GM23338 (cell line): ENCODE results near the gene ROBO1. TPM values are rescaled to one million over a fixed set of nuclear protein-coding genes. Genes with fewer than 3 reads are reported as not detected.
A peak's percentile ranks its signal among the peaks of the same experiment; 100 is the strongest.
"Not testable (repeated sequence)": the region's sequence is repeated elsewhere in the genome, so short reads cannot be mapped to it uniquely, and the experiment has no call there.

Experiments used
- ATAC-seq: fragments of 200-7000 bp; cut with Tn5 transposase; 3 replicates; pipeline ENCODE4 v1.9.1; 2020
- DNase-seq: peaks from one replicate; pipeline ENCODE4 v3.0.0-alpha.2; 2015; ENCODE audit warnings: low spot score
- H2AFZ ChIP-seq: fragments of 200-600 bp; sonication (generic); 2 replicates; pipeline ENCODE4 v1.8.0; 2016; ENCODE audit warnings: antibody characterized with exemption, mild to moderate bottlenecking, moderate library complexity
- H3F3A ChIP-seq: fragments of 200-600 bp; sonication (generic); replicated peaks from 2 replicates; pipeline ENCODE4 v1.8.0; 2017; ENCODE audit warnings: antibody characterized with exemption, mixed run types, low read depth
- H3K27ac ChIP-seq: fragments of 200-600 bp; sonication (generic); 2 replicates; pipeline ENCODE4 v1.6.1; 2016; ENCODE audit warnings: low read depth
- H3K27me3 ChIP-seq: fragments of 200-600 bp; sonication (generic); 2 replicates; pipeline ENCODE4 v1.8.0; 2016; ENCODE audit warnings: mild to moderate bottlenecking, mixed run types, moderate library complexity; ENCODE audit not compliant: insufficient read depth
- H3K36me3 ChIP-seq: fragments of 200-600 bp; sonication (generic); 2 replicates; pipeline ENCODE4 v1.8.0; 2016; ENCODE audit warnings: mild to moderate bottlenecking; ENCODE audit not compliant: insufficient read depth
- H3K4me1 ChIP-seq: fragments of 200-600 bp; sonication (generic); 2 replicates; pipeline ENCODE4 v1.8.0; 2016; ENCODE audit warnings: mild to moderate bottlenecking, moderate library complexity; ENCODE audit not compliant: insufficient read depth
- H3K4me2 ChIP-seq: fragments of 200-600 bp; sonication (generic); 2 replicates; pipeline ENCODE4 v1.7.1; 2017; ENCODE audit warnings: mixed run types
- H3K4me3 ChIP-seq: fragments of 200-600 bp; sonication (generic); 2 replicates; pipeline ENCODE4 v1.6.1; 2016; ENCODE audit warnings: mixed run types
- H3K79me2 ChIP-seq: fragments of 200-600 bp; sonication (generic); replicated peaks from 2 replicates; pipeline ENCODE4 v1.8.0; 2017; ENCODE audit warnings: mild to moderate bottlenecking; ENCODE audit not compliant: insufficient read depth
- H3K9me2 ChIP-seq: fragments of 200-600 bp; sonication (generic); 2 replicates; pipeline ENCODE4 v1.8.0; 2017; ENCODE audit not compliant: insufficient read depth
- H4K20me1 ChIP-seq: fragments of 200-600 bp; sonication (generic); replicated peaks from 2 replicates; pipeline ENCODE4 v1.8.0; 2017; ENCODE audit warnings: mild to moderate bottlenecking; ENCODE audit not compliant: insufficient read depth
- H3K27ac Mint-ChIP-seq: 2 replicates; pipeline ENCODE4 v1.8.0; 2020; ENCODE audit warnings: inconsistent platforms, mild to moderate bottlenecking, moderate library complexity, mixed read lengths
- H3K27me3 Mint-ChIP-seq: 3 replicates; pipeline ENCODE4 v1.8.0; 2022; ENCODE audit warnings: low read depth, mild to moderate bottlenecking, moderate library complexity, mixed read lengths, inconsistent platforms; ENCODE audit not compliant: insufficient read depth, poor library complexity
- H3K36me3 Mint-ChIP-seq: 3 replicates; pipeline ENCODE4 v1.8.0; 2021; ENCODE audit warnings: low read depth, mild to moderate bottlenecking, inconsistent platforms, moderate library complexity, mixed read lengths
- H3K4me1 Mint-ChIP-seq: 3 replicates; pipeline ENCODE4 v1.8.0; 2020; ENCODE audit warnings: mild to moderate bottlenecking, inconsistent platforms, mixed read lengths
- H3K4me3 Mint-ChIP-seq: 3 replicates; pipeline ENCODE4 v1.8.0; 2021; ENCODE audit warnings: moderate library complexity, mild to moderate bottlenecking, inconsistent platforms, mixed read lengths
- H3K9me3 Mint-ChIP-seq: 3 replicates; pipeline ENCODE4 v1.8.0; 2020; ENCODE audit warnings: moderate library complexity, mild to moderate bottlenecking, inconsistent platforms, mixed read lengths
- ZNF331 ChIP-seq: fragments of 250-450 bp; sonication (Bioruptor Pico); IDR thresholded peaks from 2 replicates; pipeline ENCODE4 v1.5.0; 2020; ENCODE audit warnings: low read depth, mild to moderate bottlenecking, moderate library complexity
- polyA plus RNA-seq: library from polyadenylated mRNA; unstranded; fragments of >200 nt; fragmentation: Nextera tagmentation; extraction: Ambion mirVana; gene quantifications from 2 replicates; pipeline ENCODE4 v1.2.1, GENCODE V29; 2016
- total RNA-seq: library from RNA; depleted of rRNA; stranded (reverse); fragments of >200 nt; shearing (Covaris generic); gene quantifications from 2 replicates; pipeline ENCODE4 v1.2.3, GENCODE V29; 2014
- TF ChIP-seq, protein P1 (sequence below): fragments of 250-450 bp; sonication (Bioruptor Pico); IDR thresholded peaks from 2 replicates; pipeline ENCODE4 v1.5.0; 2020; ENCODE audit warnings: mild to moderate bottlenecking, moderate library complexity

Gene ROBO1
- total and polyA plus RNA-seq, 2 experiments from 2014 or later, result 19.2 to 78.3 TPM

- peaks cover 6% of the 10 kb centered on the region; the same call in 1 of the 2 replicates for H4K20me1 ChIP-seq
- no peaks in the 10 kb centered on the region for H3K27me3 ChIP-seq
- H3K27ac Mint-ChIP-seq, result peak overlapping the region; percentile 38
- TF ChIP-seq, protein P1, sequence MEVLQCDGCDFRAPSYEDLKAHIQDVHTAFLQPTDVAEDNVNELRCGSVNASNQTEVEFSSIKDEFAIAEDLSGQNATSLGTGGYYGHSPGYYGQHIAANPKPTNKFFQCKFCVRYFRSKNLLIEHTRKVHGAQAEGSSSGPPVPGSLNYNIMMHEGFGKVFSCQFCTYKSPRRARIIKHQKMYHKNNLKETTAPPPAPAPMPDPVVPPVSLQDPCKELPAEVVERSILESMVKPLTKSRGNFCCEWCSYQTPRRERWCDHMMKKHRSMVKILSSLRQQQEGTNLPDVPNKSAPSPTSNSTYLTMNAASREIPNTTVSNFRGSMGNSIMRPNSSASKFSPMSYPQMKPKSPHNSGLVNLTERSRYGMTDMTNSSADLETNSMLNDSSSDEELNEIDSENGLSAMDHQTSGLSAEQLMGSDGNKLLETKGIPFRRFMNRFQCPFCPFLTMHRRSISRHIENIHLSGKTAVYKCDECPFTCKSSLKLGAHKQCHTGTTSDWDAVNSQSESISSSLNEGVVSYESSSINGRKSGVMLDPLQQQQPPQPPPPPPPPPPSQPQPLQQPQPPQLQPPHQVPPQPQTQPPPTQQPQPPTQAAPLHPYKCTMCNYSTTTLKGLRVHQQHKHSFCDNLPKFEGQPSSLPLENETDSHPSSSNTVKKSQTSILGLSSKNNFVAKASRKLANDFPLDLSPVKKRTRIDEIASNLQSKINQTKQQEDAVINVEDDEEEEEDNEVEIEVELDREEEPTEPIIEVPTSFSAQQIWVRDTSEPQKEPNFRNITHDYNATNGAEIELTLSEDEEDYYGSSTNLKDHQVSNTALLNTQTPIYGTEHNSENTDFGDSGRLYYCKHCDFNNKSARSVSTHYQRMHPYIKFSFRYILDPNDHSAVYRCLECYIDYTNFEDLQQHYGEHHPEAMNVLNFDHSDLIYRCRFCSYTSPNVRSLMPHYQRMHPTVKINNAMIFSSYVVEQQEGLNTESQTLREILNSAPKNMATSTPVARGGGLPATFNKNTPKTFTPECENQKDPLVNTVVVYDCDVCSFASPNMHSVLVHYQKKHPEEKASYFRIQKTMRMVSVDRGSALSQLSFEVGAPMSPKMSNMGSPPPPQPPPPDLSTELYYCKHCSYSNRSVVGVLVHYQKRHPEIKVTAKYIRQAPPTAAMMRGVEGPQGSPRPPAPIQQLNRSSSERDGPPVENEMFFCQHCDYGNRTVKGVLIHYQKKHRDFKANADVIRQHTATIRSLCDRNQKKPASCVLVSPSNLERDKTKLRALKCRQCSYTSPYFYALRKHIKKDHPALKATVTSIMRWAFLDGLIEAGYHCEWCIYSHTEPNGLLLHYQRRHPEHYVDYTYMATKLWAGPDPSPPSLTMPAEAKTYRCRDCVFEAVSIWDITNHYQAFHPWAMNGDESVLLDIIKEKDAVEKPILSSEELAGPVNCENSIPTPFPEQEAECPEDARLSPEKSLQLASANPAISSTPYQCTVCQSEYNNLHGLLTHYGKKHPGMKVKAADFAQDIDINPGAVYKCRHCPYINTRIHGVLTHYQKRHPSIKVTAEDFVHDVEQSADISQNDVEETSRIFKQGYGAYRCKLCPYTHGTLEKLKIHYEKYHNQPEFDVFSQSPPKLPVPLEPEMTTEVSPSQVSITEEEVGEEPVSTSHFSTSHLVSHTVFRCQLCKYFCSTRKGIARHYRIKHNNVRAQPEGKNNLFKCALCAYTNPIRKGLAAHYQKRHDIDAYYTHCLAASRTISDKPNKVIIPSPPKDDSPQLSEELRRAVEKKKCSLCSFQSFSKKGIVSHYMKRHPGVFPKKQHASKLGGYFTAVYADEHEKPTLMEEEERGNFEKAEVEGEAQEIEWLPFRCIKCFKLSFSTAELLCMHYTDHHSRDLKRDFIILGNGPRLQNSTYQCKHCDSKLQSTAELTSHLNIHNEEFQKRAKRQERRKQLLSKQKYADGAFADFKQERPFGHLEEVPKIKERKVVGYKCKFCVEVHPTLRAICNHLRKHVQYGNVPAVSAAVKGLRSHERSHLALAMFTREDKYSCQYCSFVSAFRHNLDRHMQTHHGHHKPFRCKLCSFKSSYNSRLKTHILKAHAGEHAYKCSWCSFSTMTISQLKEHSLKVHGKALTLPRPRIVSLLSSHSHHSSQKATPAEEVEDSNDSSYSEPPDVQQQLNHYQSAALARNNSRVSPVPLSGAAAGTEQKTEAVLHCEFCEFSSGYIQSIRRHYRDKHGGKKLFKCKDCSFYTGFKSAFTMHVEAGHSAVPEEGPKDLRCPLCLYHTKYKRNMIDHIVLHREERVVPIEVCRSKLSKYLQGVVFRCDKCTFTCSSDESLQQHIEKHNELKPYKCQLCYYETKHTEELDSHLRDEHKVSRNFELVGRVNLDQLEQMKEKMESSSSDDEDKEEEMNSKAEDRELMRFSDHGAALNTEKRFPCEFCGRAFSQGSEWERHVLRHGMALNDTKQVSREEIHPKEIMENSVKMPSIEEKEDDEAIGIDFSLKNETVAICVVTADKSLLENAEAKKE (CRISPR knock-in tag), result no peak
- H3K4me1 ChIP-seq, result no peaks in the 10 kb centered on the region
- no peaks in the 10 kb centered on the region for H3K27me3 Mint-ChIP-seq
- H3K4me3 Mint-ChIP-seq, result no peak overlapping the region
- no peak overlapping the region for H3K4me2 ChIP-seq
- H3K79me2 ChIP-seq, result peaks cover 11% of the 10 kb centered on the region
- H2AFZ ChIP-seq, result no peak overlapping the region
- DNase-seq (no peak), ATAC-seq (peak; percentile 44; the same call in 2 of the 3 replicates)
- H3K27ac ChIP-seq, result no peak overlapping the region
- no peak overlapping the region for H3K4me3 ChIP-seq
- no peaks in the 10 kb centered on the region for H3K9me2 ChIP-seq
- H3K4me1 Mint-ChIP-seq, result peaks cover 15% of the 10 kb centered on the region; the same call in 2 of the 3 replicates
- H3F3A ChIP-seq, result no peaks in the 10 kb centered on the region
- no peaks in the 10 kb centered on the region for H3K9me3 Mint-ChIP-seq
- no peaks in the 10 kb centered on the region for H3K36me3 ChIP-seq
- H3K36me3 Mint-ChIP-seq, result peaks cover 6% of the 10 kb centered on the region; the same call in 1 of the 3 replicates
These were observed 880.2 kb downstream of the ROBO1 start for GRCh38 chr3:78887547-78888011.

DNA sequence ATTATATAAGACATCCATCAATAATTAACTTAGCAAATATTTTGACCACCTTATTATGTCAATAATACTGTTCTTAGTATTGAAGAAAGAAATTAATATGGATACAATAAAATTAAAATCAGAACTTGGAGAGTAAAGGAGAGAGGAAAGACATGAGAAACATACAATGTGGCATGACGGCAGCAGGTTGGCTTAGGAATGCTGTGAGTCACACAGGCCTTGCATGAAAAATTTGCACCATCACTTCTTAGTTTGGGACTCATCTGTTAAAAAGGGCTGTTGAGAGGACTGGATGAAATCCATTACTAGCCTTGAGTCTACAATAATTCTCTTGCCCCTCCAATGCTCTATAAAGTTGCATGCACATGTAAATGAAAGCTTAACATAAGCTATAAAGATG is 880.8 kb downstream of the ROBO1 start:
- TF ChIP-seq ZNF331, result no peak
- H3K27ac ChIP-seq, result no peak overlapping the region
- no peak for DNase-seq
- no peaks in the 10 kb centered on the region for H3K4me1 ChIP-seq
- H3K27me3 ChIP-seq, result no peaks in the 10 kb centered on the region
- no peak overlapping the region for H3K4me3 Mint-ChIP-seq
- no peak overlapping the region for H2AFZ ChIP-seq
- H3K4me3 ChIP-seq, result no peak overlapping the region
- no peak overlapping the region for H3K4me2 ChIP-seq
- ATAC-seq, result no peak
- H3K4me1 Mint-ChIP-seq, result peaks cover 15% of the 10 kb centered on the region; the same call in 2 of the 3 replicates
- peaks cover 8% of the 10 kb centered on the region for H3K79me2 ChIP-seq
- H3K36me3 Mint-ChIP-seq, result peaks cover 6% of the 10 kb centered on the region; the same call in 1 of the 3 replicates
- H3F3A ChIP-seq, result no peaks in the 10 kb centered on the region
- H4K20me1 ChIP-seq, result peaks cover 6% of the 10 kb centered on the region; the same call in 1 of the 2 replicates
- H3K27ac Mint-ChIP-seq, result peak overlapping the region; percentile 38
- H3K27me3 Mint-ChIP-seq, result no peaks in the 10 kb centered on the region
- H3K9me2 ChIP-seq, result no peaks in the 10 kb centered on the region
- H3K9me3 Mint-ChIP-seq, result no peaks in the 10 kb centered on the region
- no peaks in the 10 kb centered on the region for H3K36me3 ChIP-seq

- not testable (repeated sequence) for H3K27me3 ChIP-seq, H3K79me2 ChIP-seq, H3F3A ChIP-seq, H3K27ac ChIP-seq, H3K27ac Mint-ChIP-seq, H3K36me3 Mint-ChIP-seq, H2AFZ ChIP-seq, H4K20me1 ChIP-seq, ATAC-seq, H3K27me3 Mint-ChIP-seq, H3K4me2 ChIP-seq, H3K9me3 Mint-ChIP-seq, H3K4me3 ChIP-seq, DNase-seq, H3K9me2 ChIP-seq, H3K36me3 ChIP-seq, H3K4me3 Mint-ChIP-seq
- peaks cover 23% of the 10 kb centered on the region for H3K4me1 ChIP-seq
- H3K4me1 Mint-ChIP-seq, result peaks cover 30% of the 10 kb centered on the region
These were observed 883.2 kb downstream of the ROBO1 start for GRCh38 chr3:78884567-78884966.
